Esophagus muscularis mucosa (tissue), 4 donors: ENCODE measurements around the gene ZNF732. TPM values are rescaled to one million over a fixed set of nuclear protein-coding genes. Genes with fewer than 3 reads are reported as not detected.
A peak's percentile ranks its signal among the peaks of the same experiment; 100 is the strongest.
"Not testable (repeated sequence)": the region's sequence is repeated elsewhere in the genome, so short reads cannot be mapped to it uniquely, and the experiment has no call there.

Experiments
- DNase-seq: peaks from one replicate; pipeline ENCODE4 v3.0.0-alpha.2; 2017; ENCODE audit errors: extremely low spot score
- H3K27ac ChIP-seq, 4 donors: fragments of 200-600 bp; sonication (generic); replicated peaks in 1 of 4; 1 replicate in 3 of 4; 2 replicates in 1 of 4; pipeline ENCODE4 v1.5.1; 2016 to 2019; ENCODE audit warnings: mild to moderate bottlenecking in 1 of 4
- H3K27me3 ChIP-seq, 4 donors: fragments of 200-600 bp; sonication (generic); one replicate each; pipeline versions ENCODE4 v1.5.1 to v1.6.0; 2016 to 2019
- H3K36me3 ChIP-seq, 4 donors: fragments of 200-600 bp; sonication (generic); one replicate each; pipeline ENCODE4 v1.5.1; 2016 to 2019
- H3K4me1 ChIP-seq, 4 donors: fragments of 200-600 bp; sonication (generic); one replicate each; pipeline ENCODE4 v1.5.1; 2016 to 2019
- H3K4me3 ChIP-seq, 4 donors: fragments of 200-600 bp; sonication (generic); 1 replicate in 2 of 4; 2 replicates in 2 of 4; pipeline ENCODE4 v1.5.1; 2016 to 2019; ENCODE audit warnings: mild to moderate bottlenecking in 4 of 4, moderate library complexity in 1 of 4
- H3K9me3 ChIP-seq, 4 donors: fragments of 200-600 bp; sonication (generic); 1 replicate in 3 of 4; 2 replicates in 1 of 4; pipeline ENCODE4 v1.5.1; 2016 to 2019
- EP300 ChIP-seq: sonication (generic); formaldehyde crosslinking; IDR thresholded peaks from one replicate; pipeline ENCODE4 v1.6.1; 2017; ENCODE audit warnings: antibody characterized with exemption
- POLR2A ChIP-seq: fragments of 450-650 bp; IDR thresholded peaks from one replicate; pipeline ENCODE4 v1.6.1; 2017; ENCODE audit warnings: antibody characterized with exemption, moderate library complexity, mild to moderate bottlenecking, low read depth
- POLR2AphosphoS5 ChIP-seq, 2 donors: sonication (generic); formaldehyde crosslinking; IDR thresholded peaks; one replicate each; pipeline ENCODE4 v1.6.1; 2017; ENCODE audit warnings: antibody characterized with exemption in 2 of 2
- WGBS: methylation state at CpG from one replicate; pipeline ENCODE4 v1.1.5; 2018; 5-methylcytosine and 5-hydroxymethylcytosine counted together
- intact Hi-C: fragments of 100-400 bp; cut with DNase I; formaldehyde crosslinking; loops from one replicate; pipeline ENCODE4 v1.15.1; 2023
- total RNA-seq, 4 donors: library from RNA; depleted of rRNA; stranded (reverse); fragments of >200 nt; gene quantifications; one replicate each; pipeline versions ENCODE4 v1.1.0 to v1.2.1, GENCODE V29; 2016
- TF ChIP-seq, protein P1 (sequence below), 3 experiments: fragments of 200-600 bp in 2 of 3; fragments of 450-650 bp in 1 of 3; sonication (generic) in 2 of 3; IDR thresholded peaks; one replicate each; pipeline ENCODE4 v1.5.1; 2017 to 2019; ENCODE audit warnings: antibody characterized with exemption in 3 of 3, mild to moderate bottlenecking in 2 of 3, moderate library complexity in 1 of 3

Gene ZNF732
- total RNA-seq, 4 donors from 2014 or later = 0.50 TPM; not detected in 3

- Histone ChIP-seq H3K9me3 (peaks cover 0 to 10% (median 3%) of the 10 kb centered on the region in 4 donors), H3K36me3 (no peaks in the 10 kb centered on the region), H3K27me3 (no peaks in the 10 kb centered on the region), H3K4me1 (peaks cover 7 to 19% (median 12%) of the 10 kb centered on the region in 4 donors), H3K27ac (no peak overlapping the region), H3K4me3 (no peak overlapping the region)
- DNase-seq = no peak
- 47% methylated on average over 7 of the region's 7 CpGs for WGBS
- intact Hi-C loops = loop anchor here (5.0 to 10.0 kb wide), 3 partner anchors 93 to 253 kb away; partner anchors contain the start of genes PIGG, ZNF141 and ZNF721
- TF ChIP-seq, protein P1, sequence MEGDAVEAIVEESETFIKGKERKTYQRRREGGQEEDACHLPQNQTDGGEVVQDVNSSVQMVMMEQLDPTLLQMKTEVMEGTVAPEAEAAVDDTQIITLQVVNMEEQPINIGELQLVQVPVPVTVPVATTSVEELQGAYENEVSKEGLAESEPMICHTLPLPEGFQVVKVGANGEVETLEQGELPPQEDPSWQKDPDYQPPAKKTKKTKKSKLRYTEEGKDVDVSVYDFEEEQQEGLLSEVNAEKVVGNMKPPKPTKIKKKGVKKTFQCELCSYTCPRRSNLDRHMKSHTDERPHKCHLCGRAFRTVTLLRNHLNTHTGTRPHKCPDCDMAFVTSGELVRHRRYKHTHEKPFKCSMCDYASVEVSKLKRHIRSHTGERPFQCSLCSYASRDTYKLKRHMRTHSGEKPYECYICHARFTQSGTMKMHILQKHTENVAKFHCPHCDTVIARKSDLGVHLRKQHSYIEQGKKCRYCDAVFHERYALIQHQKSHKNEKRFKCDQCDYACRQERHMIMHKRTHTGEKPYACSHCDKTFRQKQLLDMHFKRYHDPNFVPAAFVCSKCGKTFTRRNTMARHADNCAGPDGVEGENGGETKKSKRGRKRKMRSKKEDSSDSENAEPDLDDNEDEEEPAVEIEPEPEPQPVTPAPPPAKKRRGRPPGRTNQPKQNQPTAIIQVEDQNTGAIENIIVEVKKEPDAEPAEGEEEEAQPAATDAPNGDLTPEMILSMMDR (IDR thresholded peaks at IDR 0.05) = peak; percentile 67 to 82 (median 73)
- TF ChIP-seq EP300 = no peak
Measured at GRCh38 chr4:244471-244870, 60.8 kb downstream of the ZNF732 start.

GRCh38 chr4:243426-243825 lies 61.8 kb downstream of the ZNF732 start:
- Histone ChIP-seq H3K4me3 (no peak overlapping the region), H3K27ac (no peak overlapping the region), H3K36me3 (no peaks in the 10 kb centered on the region), H3K27me3 (no peaks in the 10 kb centered on the region), H3K4me1 (peaks cover 7 to 19% (median 12%) of the 10 kb centered on the region in 4 donors), H3K9me3 (peaks cover 0 to 6% (median 3%) of the 10 kb centered on the region in 4 donors)
- intact Hi-C loops = loop anchor here (5.0 to 10.0 kb wide), 3 partner anchors 94 to 254 kb away; partner anchors contain the start of genes PIGG, ZNF141 and ZNF721
- no peak for DNase-seq
- 66% methylated on average over 5 of the region's 5 CpGs for WGBS
- TF ChIP-seq EP300 (no peak), POLR2AphosphoS5 (IDR thresholded peaks at IDR 0.05) (no peak), POLR2A (no peak)
- TF ChIP-seq, protein P1 (IDR thresholded peaks at IDR 0.05) = no peak

- Histone ChIP-seq H3K9me3 (peaks cover 0 to 4% (median 2%) of the 10 kb centered on the region in 4 donors), H3K36me3 (no peaks in the 10 kb centered on the region), H3K4me3 (peak overlapping the region; percentile 47 to 65 (median 52)), H3K4me1 (peaks cover 7 to 19% (median 12%) of the 10 kb centered on the region in 4 donors), H3K27me3 (no peaks in the 10 kb centered on the region), H3K27ac (peak overlapping the region; percentile 17 to 52 (median 34))
- intact Hi-C loops = loop anchor here (5.0 to 10.0 kb wide), 3 partner anchors 95 to 255 kb away; partner anchors contain the start of genes PIGG, ZNF141 and ZNF721
- 31% methylated on average over 15 of the region's 15 CpGs for WGBS
- DNase-seq = no peak
- no peak for TF ChIP-seq EP300
- TF ChIP-seq, protein P1 (IDR thresholded peaks at IDR 0.05) = peak; percentile 86 to 90 (median 90)
- peak; percentile 50 to 67 for TF ChIP-seq POLR2AphosphoS5 (IDR thresholded peaks at IDR 0.05)
- no peak for TF ChIP-seq POLR2A
Measured at GRCh38 chr4:242121-242848, 63.0 kb downstream of the ZNF732 start.

DNA sequence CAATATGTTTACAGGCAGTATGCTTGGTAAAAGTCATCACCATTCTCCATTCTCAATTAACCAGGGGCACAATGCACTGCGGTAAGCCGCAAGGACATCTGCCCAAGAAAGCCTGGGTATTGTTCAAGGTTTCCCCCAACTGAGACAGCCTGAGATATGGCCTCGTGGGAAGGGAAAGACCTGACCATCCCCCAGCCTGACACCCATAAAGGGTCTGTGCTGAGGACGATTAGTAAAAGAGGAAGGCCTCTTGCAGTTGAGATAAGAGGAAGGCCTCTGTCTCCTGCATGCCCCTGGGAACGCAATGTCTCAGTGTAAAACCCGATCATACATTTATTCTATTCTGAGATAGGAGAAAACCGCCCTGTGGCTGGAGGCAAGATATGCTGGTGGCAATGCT lies 63.9 kb downstream of the ZNF732 start:
- Histone ChIP-seq H3K4me3 (peak overlapping the region in 1 of 4 donors; percentile 47), H3K27ac (peak overlapping the region in 2 of 4 donors; percentile 18 to 52), H3K4me1 (peaks cover 7 to 19% (median 12%) of the 10 kb centered on the region in 4 donors)
- WGBS = 71% methylated on average over 6 of the region's 7 CpGs
- not testable (repeated sequence) for H3K27me3 ChIP-seq, H3K9me3 ChIP-seq, H3K36me3 ChIP-seq, DNase-seq
- intact Hi-C loops = loop anchor here (5.0 to 10.0 kb wide), 3 partner anchors 96 to 256 kb away; partner anchors contain the start of genes PIGG, ZNF141 and ZNF721

DNA sequence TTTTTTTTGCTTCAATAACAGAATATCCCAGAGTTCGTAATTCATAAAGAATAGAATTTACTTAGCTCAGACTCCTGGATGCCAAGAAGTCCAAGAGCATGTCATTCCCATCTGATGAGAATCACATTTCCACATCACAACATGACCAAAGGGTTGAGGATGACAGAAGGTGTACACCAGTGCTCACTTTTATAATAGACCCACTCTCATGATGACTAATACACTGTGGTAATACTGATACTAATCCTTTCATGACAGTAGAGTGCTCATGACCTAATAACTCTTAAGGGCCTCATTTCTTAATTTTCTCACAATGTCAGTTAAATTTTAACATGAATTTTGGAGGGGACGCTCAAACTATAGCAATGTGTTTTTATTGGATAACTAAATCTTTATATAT lies 69.2 kb downstream of the ZNF732 start:
- Histone ChIP-seq H3K9me3 (no peaks in the 10 kb centered on the region), H3K4me3 (no peak overlapping the region), H3K36me3 (no peaks in the 10 kb centered on the region), H3K27me3 (no peaks in the 10 kb centered on the region), H3K4me1 (no peaks in the 10 kb centered on the region), H3K27ac (no peak overlapping the region)
- DNase-seq = no peak
- 96% methylated on average over 2 of the region's 2 CpGs for WGBS
- no peak for TF ChIP-seq POLR2A
- TF ChIP-seq EP300 = no peak
- TF ChIP-seq POLR2AphosphoS5 (IDR thresholded peaks at IDR 0.05) = no peak
- TF ChIP-seq, protein P1 (IDR thresholded peaks at IDR 0.05) = no peak
- intact Hi-C loops = no loop called here
